ENCODE measurements around the gene CALY. TPM values are rescaled to one million over a fixed set of nuclear protein-coding genes. Genes with fewer than 3 reads are reported as not detected.

The CALY gene
- total and polyA plus RNA-seq, 4 donors, result not detected

DNA sequence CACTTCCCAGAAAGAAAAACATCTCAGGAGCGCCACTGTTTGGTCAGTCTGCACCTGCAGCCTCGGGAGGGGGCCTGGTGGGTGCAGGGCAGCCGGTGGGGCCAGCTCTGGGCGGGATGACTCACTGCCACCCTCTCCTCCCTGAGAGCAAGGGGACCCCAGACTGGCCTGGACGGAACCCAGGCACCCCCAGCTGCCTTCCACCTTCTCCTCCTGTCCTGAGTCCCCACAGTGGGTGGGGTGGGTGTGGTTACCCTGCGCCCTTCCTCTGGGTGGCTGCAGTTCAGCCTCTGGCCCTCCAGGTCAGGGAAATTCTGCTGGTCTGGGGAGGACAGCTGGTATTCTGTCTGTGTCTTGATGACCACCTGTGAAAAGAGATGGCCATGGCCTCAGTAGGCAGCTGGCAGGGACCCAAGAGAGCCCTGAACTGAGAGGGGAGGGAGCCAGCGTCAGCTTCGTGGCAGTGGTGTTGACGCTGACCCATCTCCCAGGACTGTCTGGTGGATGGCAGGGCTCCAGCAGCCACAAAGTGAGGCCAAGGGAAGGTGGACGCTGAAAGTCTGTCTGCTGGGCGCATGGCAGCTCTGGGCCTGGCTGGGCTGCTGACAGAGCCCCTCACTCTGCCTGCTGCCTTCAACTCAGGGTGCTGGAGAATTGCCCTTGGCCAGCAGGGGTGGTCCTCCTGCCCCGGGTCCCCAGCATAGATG, 8.9 kb downstream of the CALY start:
- no peak overlapping the region for H3K27ac ChIP-seq (ENCODE audit: low read depth in 1 of 2, low read length in 1 of 2)
- DNase-seq (no peak), ATAC-seq (ENCODE audit: insufficient read depth, low FRiP score) (no peak)
- H3K27me3 ChIP-seq (ENCODE audit: control insufficient read depth in 3 of 3, insufficient read depth in 3 of 3, low read length in 2 of 3), result peaks cover 16 to 62% (median 49%) of the 10 kb centered on the region in 3 donors
- no peak overlapping the region for H3K9ac ChIP-seq (ENCODE audit: insufficient read depth in 1 of 2, low read length in 2 of 2)
- H3K36me3 ChIP-seq (ENCODE audit: control insufficient read depth in 4 of 4, insufficient read depth in 4 of 4, low read length in 4 of 4), result no peaks in the 10 kb centered on the region
- H3K4me3 ChIP-seq, result no peak overlapping the region
- no peak for TF ChIP-seq CTCF (IDR thresholded peaks at IDR 0.05; ENCODE audit: control extremely low read depth, extremely low read depth)
- H3K4me1 ChIP-seq (ENCODE audit: control insufficient read depth in 5 of 5, insufficient read depth in 5 of 5, low read length in 5 of 5), result peaks cover 0 to 10% (median 0%) of the 10 kb centered on the region in 5 donors
- WGBS, 2 donors, result 36 to 61% methylated on average over 12 of the region's 12 CpGs
- peaks cover 0 to 2% (median 0%) of the 10 kb centered on the region in 4 donors for H3K9me3 ChIP-seq (ENCODE audit: control insufficient read depth in 4 of 4, insufficient read depth in 3 of 4, low read length in 3 of 4)

- Histone ChIP-seq H3K4me3 (no peak overlapping the region), H3K27me3 (ENCODE audit: control insufficient read depth in 3 of 3, insufficient read depth in 3 of 3, low read length in 2 of 3) (peaks cover 16 to 54% (median 42%) of the 10 kb centered on the region in 3 donors), H3K9me3 (ENCODE audit: control insufficient read depth in 4 of 4, insufficient read depth in 3 of 4, low read length in 3 of 4) (peaks cover 0 to 2% (median 0%) of the 10 kb centered on the region in 4 donors), H3K36me3 (ENCODE audit: control insufficient read depth in 4 of 4, insufficient read depth in 4 of 4, low read length in 4 of 4) (no peaks in the 10 kb centered on the region), H3K27ac (ENCODE audit: low read depth in 1 of 2, low read length in 1 of 2) (no peak overlapping the region), H3K9ac (ENCODE audit: insufficient read depth in 1 of 2, low read length in 2 of 2) (no peak overlapping the region), H3K4me1 (ENCODE audit: control insufficient read depth in 5 of 5, insufficient read depth in 5 of 5, low read length in 5 of 5) (peaks cover 0 to 10% (median 0%) of the 10 kb centered on the region in 5 donors)
- ATAC-seq (ENCODE audit: insufficient read depth, low FRiP score) (no peak), DNase-seq (no peak)
- TF ChIP-seq CTCF (IDR thresholded peaks at IDR 0.05; ENCODE audit: control extremely low read depth, extremely low read depth), result no peak
- 32 to 42% methylated on average over 28 of the region's 28 CpGs for WGBS, 2 donors
Observed at GRCh38 chr10:133326745-133327650, 9.7 kb downstream of the CALY start.

DNA sequence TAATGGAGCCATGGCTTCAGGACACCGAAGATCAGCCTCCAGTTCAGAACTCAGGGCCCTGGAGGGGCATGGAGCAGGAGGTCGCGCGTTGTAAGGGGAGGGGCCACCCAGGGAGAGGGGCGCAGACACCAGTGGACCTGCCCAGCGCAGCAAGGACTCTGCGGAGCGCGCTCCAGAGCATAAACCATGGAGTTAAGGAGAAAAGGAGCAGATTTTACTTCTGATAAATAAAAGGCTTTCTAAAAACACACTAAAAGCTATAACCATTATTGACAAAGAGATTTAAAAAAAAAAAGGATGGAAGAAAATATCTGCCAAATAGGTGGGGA, 10.5 kb downstream of the CALY start:
- Histone ChIP-seq H3K4me3 (no peak overlapping the region), H3K27ac (ENCODE audit: low read depth in 1 of 2, low read length in 1 of 2) (no peak overlapping the region), H3K36me3 (ENCODE audit: control insufficient read depth in 4 of 4, insufficient read depth in 4 of 4, low read length in 4 of 4) (no peaks in the 10 kb centered on the region), H3K9me3 (ENCODE audit: control insufficient read depth in 4 of 4, insufficient read depth in 3 of 4, low read length in 3 of 4) (peaks cover 0 to 2% (median 0%) of the 10 kb centered on the region in 4 donors), H3K4me1 (ENCODE audit: control insufficient read depth in 5 of 5, insufficient read depth in 5 of 5, low read length in 5 of 5) (peaks cover 0 to 10% (median 0%) of the 10 kb centered on the region in 5 donors), H3K9ac (ENCODE audit: insufficient read depth in 1 of 2, low read length in 2 of 2) (no peak overlapping the region), H3K27me3 (ENCODE audit: control insufficient read depth in 3 of 3, insufficient read depth in 3 of 3, low read length in 2 of 3) (peaks cover 16 to 48% (median 37%) of the 10 kb centered on the region in 3 donors)
- TF ChIP-seq CTCF (IDR thresholded peaks at IDR 0.05; ENCODE audit: control extremely low read depth, extremely low read depth), result no peak
- 30 to 35% methylated on average over 9 of the region's 9 CpGs for WGBS, 2 donors
- no peak for ATAC-seq (ENCODE audit: insufficient read depth, low FRiP score)
- no peak for DNase-seq

All from lung (tissue), 12 donors.